GM13976 (cell line): Measurements from ENCODE around the gene MXD4.

Source experiments
- DNase-seq: peaks from one replicate; pipeline ENCODE4 v3.0.0; 2012; ENCODE audit warnings: low spot score
- in situ Hi-C: fragments of 300-500 bp; cut with MboI; formaldehyde crosslinking; loops from one replicate; pipeline ENCODE4 v1.12.0; 2022; ENCODE audit warnings: low sequenced_read_pairs, mixed read lengths, inconsistent platforms; ENCODE audit not compliant: unreplicated experiment
- TF ChIP-seq, protein P1 (sequence below): IDR thresholded peaks from 2 replicates; pipeline ENCODE4 v1.5.1; 2012; ENCODE audit warnings: borderline replicate concordance, mild to moderate bottlenecking; ENCODE audit not compliant: insufficient read depth; ENCODE audit errors: extremely low read depth, missing control alignments, control extremely low read depth

Gene MXD4

DNA sequence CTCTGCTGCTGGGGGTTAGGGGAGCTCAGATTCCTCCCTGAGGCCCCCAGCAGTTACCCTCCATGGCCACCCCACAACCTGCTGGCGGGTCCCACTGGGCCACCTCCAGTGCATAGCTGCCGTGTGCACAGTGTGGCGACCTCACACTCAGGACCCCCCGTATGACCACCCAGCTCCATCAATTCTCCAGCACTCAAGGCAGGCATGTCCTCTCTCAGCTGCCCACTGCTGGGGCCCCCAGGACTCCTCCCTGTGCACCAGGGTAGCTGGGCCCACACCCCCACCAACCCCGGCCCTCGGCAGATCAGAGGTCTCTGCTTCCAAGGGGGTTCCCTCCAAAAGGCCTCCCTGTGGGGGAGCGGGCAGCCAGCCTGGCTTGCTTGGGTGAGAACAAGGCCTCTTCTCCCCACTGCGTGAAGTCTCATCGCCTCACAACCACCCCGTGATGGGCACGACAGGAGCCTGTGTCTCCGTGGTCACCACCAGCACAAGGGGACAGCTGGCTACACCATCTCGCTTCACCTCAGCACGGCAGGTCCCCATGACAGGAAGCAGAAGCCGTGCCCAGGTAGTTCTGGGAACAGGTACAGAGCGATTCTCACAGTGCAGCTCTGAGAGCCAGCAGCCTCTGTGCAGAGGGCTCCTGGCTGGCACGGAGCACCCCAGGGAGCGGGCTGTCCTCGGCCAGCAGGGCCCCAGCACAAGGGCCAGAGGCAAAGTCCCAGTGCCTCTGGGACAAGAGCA is 15.4 kb downstream of the MXD4 start:
- in situ Hi-C loops = no loop called here
- TF ChIP-seq, protein P1, sequence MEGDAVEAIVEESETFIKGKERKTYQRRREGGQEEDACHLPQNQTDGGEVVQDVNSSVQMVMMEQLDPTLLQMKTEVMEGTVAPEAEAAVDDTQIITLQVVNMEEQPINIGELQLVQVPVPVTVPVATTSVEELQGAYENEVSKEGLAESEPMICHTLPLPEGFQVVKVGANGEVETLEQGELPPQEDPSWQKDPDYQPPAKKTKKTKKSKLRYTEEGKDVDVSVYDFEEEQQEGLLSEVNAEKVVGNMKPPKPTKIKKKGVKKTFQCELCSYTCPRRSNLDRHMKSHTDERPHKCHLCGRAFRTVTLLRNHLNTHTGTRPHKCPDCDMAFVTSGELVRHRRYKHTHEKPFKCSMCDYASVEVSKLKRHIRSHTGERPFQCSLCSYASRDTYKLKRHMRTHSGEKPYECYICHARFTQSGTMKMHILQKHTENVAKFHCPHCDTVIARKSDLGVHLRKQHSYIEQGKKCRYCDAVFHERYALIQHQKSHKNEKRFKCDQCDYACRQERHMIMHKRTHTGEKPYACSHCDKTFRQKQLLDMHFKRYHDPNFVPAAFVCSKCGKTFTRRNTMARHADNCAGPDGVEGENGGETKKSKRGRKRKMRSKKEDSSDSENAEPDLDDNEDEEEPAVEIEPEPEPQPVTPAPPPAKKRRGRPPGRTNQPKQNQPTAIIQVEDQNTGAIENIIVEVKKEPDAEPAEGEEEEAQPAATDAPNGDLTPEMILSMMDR = no peak
- peak; percentile 21 for DNase-seq

GRCh38 chr4:2245787-2246275 is 16.1 kb downstream of the MXD4 start:
- in situ Hi-C loops = no loop called here
- DNase-seq = peak; percentile 5
- TF ChIP-seq, protein P1 = no peak

DNA sequence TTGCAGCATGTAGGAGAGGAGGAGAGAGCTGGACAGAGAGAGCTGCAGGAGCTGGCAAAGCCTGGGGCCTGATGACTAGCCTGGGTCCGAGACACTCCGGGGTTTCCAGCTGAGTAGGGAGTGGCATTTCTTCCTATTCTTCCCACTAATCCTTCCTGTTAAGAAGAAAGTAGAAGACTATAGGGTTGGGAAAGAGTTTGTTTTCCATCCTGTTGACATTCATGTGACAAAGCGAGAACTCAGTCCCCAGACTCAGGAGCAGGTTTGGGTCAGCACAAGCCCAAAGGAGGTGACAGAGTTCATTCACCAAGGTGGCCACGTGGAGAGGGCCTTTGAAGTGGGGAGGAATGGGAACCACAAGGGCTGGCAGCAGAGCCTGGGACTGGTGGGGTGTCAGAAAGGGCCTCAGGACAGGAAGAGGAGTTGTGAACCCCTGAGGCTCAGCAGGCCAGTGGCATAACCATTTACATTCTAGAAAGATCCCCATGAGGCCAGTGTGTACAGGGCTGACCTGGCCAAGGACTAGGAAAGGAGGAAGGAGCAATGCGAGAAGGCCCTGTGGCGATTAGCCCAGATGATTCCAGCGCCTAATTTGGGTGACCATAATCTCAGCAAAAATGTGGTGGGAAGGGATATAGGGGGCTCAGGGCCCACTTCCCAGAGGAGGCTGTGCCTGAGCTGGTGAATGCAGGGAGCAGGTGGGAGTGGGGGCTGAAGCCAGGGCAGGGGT is 16.7 kb downstream of the MXD4 start:
- in situ Hi-C loops = no loop called here
- TF ChIP-seq, protein P1 = no peak
- peak; percentile 6 for DNase-seq

DNA sequence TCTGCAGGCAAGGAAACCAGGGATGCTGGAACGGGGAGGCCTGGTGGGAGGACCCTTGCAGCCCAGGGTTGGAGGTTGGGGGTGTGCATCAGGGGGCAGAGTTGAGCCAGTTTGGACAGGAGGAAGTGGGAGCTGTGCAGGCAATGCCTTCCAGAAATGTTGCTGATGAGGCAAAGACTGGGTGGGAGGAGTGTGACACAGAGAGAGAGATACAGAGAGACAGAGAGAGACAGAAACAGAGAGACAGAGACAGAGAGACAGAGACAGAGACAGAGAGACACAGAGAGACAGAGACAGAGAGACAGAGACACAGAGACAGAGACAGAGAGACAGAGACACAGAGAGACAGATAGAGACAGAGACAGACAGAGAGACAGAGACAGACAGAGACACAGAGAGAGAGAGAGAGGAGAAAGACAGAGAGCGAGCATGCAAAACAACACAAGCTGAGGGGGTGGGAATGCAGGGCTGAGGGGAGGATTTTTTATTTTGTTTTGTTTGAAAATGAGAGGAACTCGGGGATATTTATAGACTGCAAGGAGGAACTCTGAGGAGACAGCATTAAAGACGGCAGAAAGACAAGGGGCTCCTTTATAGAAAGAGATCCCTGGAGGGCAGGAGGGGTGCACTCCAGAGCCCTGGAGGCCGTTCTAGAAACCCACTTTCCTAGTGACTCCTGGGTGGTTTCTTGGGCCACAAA is 18.1 kb downstream of the MXD4 start:
- TF ChIP-seq, protein P1 = peak; percentile 59
- peak; percentile 53 for DNase-seq
- in situ Hi-C loops = no loop called here

DNA sequence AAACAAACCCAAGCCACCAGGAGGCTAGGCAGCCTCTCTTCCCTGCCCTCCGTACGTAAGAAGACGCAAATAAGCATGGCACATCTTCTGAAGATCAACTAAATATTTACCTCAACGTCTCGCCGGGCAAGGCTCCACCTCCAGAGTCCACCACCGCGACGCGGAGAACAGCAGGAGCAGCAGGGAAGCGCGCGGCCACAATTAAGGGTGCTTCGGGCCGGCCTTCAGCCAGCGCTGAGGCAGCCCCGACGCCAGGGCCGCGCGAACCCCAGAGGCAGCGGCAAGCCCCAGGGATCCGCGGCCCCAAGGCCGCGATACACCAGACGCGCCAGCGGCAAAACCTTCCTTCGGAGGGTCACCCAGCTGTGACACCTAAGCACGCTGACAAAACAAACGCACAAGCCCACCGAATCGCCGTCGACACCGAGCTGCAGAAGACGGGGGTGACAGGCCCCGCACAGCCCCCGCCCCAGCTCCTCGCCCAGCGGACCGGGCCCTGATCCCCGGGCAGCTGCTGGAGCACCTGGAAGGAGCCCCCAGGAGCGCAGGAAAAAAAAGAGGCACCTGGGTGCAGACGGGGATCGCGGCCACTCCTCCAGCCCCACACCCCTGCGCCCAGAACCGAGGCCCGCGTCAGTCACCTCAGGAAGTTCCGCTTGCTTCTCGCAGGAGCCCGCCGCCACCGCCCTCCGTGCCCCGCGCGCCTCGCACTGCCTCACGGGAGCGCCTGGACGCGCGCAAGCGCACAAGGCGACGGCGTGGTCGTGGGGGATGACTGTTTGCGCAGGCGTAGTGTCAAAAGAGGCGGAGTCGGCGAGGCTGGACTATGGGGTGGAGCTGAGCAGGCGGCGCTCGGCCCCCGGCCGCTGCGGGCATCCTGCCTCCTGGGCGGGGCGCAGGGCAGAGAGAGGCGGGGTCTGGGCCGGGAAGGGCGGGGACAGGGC is 20.2 kb downstream of the MXD4 start, which contains the start of the genes HAUS3 and POLN:
TSS of gene HAUS3 (minus strand) at position 712 of the 944 bp plus-strand sequence. CDS start 1,175 bp downstream, outside the sequence.
TSS of gene POLN (minus strand) at position 712 of the 944 bp plus-strand sequence. CDS start 12,890 bp downstream, outside the sequence.
- peak; percentile 100 for DNase-seq
- in situ Hi-C loops = no loop called here
- TF ChIP-seq, protein P1 = no peak
